NCI-H1694 treated with DMSO at 0.1 percent for 48 hours (cell line): ENCODE measurements around the gene KCTD2.
"Not testable (repeated sequence)": the region's sequence is repeated elsewhere in the genome, so short reads cannot be mapped to it uniquely, and the experiment has no call there.

Source experiments
- DNase-seq: peaks from one replicate; lab custom pipeline; 2025; lab: John Stamatoyannopoulos, UW

The KCTD2 gene

DNA sequence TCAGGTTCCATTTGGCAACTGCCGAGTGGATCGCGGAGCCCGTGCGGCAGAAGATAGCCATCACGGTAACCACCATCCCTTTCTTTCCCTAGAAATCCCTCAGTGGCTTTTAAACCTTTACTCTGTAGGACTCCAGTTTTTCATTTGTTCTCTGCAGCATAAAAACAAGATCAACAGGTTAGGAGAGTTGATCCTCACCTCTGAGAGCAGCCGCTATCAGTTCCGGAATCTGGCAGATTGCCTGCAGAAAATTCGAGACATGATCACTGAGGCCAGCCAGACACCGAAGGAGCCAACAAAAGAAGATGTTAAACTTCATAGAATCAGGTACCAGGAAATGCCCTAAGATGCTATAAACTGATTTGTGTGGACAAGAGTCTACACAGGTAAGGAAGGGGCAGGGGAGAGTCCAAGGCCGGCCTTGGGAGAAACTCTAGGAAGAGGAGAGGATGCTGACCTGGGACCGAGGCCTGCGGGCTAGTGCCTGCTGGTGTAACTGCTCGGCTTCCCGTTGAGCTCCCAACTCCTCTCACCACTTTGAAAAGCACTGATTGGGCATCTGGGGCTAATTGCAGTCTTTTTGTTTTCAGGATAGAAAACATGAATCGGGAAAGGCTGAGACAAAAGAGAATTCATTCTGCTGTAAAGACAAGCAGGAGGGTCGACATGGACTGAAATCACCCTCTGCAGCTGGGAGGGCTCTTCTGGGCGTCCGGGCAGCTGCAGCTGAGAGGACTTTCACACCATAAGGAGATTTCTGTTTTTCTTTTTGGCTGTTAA, 26.5 kb upstream of the KCTD2 start:
- DNase-seq = no peak

DNA sequence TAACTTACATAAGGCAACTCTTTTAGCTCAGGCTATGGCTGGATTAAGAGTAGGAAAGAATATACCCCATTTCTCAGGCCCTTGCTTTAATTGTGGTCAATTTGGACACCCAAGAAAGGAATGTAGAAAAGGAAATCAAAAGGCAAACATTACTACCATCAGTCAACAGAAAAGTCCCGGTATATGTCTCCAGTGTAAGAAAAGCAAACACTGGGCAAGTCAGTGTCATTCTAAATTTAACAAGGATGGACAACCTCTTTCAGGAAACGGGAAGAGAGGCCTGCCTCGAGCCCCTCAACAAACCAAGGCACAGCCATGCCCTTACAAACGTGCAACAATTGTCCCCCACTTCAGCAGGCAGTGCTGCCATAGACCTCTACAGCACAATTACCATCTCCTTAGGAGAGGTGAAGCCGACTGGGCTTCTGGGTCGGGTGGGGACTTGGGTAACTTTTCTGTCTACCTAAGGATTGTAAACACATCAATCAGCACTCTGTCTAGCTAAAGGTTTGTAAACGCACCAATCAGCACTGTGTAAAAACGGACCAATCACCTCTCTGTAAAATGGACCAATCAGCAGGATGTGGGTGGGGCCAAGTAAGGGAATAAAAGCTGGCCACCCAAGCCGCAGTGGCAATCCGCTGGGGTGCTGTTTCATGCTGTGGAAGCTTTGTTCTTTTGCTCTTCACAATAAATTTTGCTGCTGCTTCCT, 22.2 kb upstream of the KCTD2 start:
- DNase-seq = no peak

DNA sequence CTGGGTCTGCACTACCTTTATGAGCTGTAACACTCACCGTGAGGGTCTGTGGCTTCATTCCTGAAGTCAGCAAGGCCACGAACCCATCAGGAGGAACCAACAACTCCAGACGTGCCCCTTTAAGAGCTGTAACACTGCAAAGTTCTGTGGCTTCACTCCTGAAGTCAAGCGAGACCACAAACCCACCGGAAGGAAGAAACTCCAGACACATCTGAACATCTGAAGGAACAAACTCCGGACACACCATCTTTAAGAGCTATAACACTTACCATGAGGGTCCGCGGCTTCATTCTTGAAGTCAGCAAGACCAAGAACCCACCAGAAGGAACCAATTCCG, 21.7 kb upstream of the KCTD2 start:
- not testable (repeated sequence) for DNase-seq

DNA sequence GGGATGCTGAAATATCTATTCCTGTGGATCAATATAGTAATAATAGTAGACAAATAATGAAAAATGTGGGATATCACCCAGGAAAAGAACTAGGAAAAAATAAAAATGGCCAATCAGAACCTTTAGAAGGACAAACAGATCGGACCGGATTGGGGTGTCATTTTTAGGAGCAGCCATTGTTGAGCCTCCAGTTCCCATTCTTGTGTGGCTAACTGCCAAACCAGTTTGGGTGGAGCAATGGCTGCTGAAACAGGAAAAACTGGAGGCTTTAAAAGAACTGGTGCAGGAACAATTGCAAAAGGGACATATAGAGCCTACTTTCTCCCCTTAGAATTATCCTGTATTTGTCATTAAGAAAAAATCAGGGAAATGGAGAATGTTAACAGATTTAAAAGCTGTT, 20.4 kb upstream of the KCTD2 start:
- DNase-seq = not testable (repeated sequence)

DNA sequence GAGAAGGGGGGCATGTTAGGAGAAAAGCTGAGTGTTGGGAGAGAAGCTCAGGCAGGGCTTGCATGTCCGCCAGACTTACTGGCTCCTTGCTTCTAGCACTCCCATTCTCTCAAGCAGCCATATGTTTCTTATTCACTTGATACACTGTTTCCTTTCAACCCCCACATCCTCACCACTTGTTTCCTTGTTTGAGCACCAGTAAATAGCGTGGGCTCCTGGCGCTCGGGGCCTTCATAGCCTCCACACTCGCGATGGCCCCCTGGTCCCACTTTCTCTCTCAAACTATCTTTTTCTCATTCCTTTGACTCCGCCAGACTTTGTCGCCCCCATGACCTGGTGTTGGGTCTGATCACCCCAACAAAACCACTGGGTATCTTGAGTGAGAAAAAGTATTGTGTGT, 16.9 kb upstream of the KCTD2 start:
- DNase-seq = no peak

DNA sequence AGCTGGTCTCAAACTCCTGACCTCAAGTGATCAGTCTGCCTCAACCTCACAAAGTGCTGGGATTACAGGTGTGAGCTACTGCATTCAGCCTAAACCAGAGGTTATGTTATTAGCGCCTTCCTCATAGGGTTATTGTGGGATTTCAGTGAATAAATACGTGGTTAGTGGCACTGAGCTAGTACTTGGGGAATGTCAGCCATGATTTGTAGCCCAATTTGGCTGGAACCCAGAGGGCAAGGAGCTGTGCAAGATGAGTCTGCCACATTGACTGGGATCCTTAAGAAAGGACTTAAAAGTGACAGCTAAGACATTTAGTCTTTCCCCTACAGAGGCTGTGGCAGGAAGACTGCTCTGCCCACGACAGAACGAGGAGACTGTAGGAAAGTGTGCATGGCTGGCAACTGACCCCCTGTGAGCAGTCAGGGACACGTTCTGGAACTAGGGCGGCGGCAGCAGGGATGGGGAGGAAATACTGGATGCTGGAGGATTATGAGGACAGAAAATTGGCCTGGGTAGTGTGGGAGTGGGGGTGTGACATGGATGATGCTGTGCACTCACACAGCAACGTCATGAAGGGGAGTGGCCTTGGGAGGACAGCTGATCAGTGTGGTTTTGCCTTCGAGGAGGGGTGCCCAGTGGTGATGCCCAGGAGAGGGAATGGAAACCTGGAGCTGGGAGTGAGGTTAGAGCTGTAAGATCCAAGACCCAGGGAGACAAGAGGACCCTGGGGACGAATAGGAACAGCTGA, 14.9 kb upstream of the KCTD2 start:
- DNase-seq = peak; percentile 39

DNA sequence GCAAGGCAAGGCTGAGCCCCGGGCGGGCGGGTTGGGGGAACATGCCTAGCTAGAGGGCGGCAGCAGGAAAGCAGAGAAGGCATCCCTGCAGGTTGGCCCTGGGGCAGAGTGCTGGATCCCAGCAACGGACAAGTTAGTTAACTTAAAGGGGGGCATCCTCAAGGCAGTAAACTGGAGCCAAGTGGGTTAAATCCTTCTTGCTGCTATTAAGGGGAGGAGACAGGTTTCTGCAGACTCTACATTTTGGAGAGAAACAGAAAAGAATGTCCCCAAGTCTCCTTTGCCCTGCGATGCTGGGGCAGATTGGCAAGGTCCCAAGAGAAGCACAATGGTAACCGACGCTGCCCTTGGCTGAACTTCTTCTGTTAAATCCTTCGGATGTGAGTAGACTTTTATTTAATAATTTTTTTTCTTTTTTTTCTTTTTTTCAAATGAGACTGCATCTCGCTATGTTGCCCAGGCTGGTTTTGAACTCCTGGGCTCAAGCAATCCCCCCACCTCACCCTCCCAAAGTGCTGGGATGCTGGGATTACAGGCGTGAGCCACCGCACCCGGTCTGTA, 14.2 kb upstream of the KCTD2 start:
- DNase-seq = no peak

DNA sequence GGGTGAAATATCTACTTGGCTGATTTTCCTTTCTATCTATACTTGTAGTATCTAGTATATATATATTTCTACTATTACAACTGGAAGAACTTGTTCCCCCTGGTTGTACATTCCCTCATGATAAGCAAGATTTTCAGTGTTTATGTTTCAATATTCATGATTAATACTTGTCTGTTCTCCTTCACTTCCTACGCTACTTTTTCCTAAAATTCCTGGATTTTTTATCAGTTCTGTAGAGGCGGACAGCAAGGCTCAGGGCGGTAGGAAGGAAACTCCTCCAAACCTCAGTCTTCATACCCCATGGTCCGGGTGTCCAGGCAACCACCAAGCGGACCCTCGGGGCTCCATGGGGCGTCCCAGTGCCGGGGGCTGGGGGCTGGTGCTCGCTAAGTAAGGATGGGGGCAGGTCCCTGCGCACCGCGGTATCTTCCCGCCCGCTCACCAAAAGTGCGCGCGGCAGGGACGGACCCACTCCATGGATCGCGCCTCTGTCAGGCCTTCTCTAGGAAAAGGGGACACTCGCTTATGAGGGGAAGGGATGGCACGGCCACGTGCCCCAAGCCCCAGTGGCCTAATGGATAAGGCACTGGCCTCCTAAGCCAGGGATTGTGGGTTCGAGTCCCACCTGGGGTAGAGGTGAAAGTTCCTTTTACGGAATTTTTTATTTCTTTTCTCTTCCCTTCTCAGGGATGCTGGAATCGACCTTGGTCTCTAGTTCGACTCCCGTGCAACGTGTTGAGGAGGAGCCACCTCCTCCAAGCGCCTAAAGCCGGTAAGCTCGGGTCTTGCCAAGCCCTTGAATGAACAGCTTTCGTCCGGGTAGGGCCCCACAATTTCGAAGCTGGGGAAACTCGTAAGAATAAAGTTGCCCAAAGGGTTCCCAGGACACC, 13.4 kb upstream of the KCTD2 start:
- DNase-seq = peak; percentile 85

DNA sequence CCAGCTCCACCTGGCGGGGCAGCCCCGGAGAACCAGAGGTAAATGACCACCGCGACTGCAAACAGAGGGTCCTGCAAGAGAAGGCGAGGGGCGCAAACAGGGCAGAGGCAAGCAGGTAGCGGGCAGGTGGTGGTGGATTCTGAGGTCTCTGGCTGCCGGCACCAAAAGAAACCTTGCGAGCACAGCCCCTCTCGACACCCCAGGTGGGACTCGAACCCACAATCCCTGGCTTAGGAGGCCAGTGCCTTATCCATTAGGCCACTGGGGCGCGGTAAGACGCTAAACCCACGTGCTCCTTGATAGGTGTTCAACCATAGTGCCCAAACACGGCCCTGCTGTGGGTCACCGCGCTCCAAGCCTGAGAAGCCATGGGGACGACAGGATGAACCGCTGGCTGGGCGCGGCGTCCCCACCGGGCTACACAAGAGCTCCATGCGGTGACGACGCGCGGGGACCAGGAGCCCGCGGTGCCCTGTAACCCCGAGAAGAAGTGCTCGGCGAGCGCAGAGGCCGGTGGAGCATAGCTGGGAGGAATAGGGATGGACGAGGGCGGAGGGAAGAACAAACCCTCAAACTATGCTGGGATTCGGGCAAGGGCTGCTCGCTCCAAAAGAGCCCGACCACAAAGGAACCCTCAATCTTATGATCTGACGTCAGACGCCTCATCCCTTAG, 12.7 kb upstream of the KCTD2 start:
- DNase-seq = peak; percentile 81

DNA sequence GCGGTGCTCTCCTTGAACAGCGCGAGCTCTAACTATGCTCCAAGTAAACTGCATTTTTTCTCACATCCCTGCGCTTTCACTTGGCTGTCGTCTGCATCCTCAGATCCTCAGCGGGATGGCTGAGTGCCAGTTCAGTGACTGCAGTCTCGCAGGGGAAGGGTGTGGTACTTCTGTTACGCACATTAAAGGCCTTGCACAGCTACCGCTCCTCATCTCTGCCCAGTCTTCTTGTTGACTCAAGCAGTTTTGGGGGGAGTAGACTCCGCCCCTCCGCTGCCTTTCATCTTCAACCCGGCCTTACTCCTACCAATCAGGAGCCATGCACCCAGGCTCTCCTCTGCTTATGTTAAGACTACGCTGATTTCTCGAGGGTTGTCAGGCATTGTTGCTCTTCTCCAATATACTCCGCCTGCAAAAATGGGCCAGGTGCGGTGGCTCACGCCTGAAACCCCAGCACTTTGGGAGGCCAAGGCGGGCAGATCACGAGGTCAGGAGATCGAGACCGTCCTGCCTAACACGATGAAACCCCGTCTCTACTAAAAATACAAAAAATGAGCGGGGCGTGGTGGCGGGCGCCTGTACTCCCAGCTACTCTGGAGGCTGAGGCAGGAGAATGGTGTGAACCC, 10.3 kb upstream of the KCTD2 start:
- DNase-seq = no peak

DNA sequence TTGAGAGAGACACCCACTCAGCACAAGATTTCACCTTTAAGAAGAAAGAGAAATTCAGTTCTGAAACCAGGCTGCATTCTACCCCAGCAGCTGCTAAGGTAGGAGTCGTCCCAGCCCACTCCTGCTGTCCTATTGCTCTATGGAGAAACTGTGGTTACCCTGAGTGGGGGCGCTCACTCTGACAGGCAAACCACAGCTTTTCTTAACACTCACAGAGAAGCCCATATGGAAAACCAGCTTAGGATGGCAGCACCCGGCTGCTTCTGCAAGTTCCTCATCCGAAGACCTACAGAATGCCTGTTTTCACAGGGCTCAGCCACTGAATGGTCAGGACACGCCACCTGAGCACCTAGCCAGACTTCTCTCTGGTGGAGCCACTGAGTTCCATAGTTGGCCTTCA, 7.8 kb upstream of the KCTD2 start:
- no peak for DNase-seq

DNA sequence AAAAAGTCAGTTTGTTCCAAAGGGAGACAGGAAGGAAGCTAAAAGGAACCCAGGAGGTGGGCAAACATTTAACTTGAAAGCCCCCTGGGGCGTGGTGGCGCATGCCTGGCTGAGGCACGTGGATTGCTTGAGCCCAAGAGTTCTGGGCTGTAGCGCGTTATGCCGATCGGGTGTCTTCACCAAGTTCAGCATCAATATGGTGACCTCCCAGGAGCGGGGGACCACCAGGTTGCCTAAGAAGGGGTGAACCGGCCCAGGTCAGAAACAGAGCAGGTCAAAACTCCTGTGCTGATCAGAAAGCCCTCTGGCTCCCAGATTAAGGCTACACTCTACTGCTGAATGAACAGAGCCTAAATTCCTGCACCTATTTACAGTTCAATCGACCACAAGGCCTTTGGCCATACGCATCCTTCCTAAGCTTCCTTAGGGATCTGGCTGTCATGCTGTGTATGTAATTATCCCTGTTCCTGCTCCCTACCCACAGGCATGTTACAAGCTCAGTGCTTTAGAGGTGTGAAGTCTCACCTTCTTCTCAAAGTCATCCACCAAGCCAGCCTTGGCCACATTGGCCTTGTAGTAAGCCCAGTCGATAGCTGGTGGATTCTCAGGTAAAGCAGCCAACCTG, 5.3 kb upstream of the KCTD2 start:
- no peak for DNase-seq

DNA sequence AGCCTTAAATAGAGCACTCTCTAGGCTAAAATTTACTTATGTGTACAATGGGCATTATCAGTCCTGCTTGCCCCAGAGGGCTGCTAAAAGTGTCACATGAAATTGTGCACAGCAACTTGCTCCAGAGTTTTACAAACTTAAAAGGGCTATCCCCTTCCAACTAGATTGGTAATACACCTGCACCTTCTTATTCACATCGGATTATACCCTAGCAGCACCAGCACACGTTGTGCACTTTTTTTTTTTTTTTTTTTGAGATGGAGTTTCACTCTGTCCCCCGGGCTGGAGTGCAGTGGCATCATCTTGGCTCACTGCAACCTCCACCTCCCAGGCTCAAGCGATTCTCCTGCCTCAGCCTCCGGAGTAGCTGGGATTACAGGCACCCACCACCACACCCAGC, 3.2 kb upstream of the KCTD2 start:
- DNase-seq = not testable (repeated sequence)

DNA sequence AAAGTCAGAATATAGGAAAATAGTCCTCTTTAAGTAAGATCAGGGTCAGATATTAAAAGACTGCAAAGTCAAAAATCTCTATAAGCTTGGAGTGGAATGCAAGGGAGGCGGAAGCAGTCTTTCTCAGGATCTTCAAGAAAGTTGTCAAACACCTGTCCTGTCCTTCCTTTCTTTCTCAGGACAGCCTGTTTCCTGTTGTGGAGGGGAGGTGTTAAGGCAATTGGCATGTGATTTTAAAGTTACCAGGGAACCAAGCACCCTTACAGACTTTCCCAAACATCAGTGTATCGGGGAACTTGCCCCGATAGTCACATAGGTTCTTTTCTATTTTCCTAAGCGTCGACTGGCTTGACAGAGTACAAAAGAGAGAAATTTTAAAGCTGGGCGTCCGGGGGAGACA, 2.3 kb upstream of the KCTD2 start:
- no peak for DNase-seq

DNA sequence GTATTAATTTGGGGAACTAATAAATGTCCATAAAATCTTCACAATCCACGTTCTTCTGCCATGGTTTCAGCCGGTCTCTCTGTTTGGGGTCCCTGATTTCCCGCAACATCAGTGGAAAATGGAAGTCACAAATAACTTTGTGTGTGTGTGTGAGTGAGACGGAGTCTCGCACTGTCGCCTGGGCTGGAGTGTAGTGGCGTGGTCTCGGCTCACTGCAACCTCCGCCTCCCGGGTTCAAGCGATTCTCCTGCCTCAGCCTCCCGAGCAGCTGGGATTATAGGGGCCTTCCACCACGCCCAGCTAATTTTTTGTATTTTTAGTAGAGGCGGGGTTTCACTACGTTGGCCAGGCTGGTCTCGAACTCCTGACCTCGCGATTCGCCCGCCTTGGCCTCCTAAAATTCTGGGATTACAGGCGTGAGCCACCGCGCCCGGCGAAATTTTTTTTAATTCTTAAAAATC, 1.0 kb upstream of the KCTD2 start:
- not testable (repeated sequence) for DNase-seq

DNA sequence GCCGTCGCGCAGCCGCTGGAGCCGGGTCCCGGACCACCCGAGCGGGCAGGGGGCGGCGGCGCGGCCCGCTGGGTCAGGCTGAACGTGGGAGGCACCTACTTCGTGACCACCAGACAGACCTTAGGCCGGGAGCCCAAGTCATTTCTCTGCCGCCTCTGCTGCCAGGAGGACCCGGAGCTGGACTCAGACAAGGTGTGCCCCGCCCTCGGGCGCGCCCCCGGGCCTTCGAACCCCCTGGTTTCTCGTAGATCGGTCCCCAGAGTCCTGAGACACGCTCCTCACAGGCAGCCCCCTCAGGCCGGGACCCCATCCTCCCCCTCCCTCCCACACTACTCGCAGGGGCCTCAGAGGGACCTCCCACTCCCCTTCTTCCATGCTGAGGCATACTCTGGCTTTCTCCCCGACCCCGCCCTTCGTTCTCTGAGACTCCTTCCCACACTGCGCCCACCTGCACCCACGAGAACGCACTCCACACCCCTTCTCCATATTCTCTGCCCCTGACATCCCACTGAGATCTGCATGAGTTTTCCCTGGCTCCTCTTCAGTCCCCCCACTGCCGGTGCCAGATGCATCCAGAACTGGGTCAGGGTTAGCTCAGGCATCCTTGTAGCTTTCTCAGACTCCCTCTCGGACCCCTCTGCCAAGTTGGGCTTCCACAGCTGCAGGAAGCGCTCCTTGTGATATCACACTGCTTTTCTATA, 523 bp downstream of the KCTD2 start:
- DNase-seq = no peak

DNA sequence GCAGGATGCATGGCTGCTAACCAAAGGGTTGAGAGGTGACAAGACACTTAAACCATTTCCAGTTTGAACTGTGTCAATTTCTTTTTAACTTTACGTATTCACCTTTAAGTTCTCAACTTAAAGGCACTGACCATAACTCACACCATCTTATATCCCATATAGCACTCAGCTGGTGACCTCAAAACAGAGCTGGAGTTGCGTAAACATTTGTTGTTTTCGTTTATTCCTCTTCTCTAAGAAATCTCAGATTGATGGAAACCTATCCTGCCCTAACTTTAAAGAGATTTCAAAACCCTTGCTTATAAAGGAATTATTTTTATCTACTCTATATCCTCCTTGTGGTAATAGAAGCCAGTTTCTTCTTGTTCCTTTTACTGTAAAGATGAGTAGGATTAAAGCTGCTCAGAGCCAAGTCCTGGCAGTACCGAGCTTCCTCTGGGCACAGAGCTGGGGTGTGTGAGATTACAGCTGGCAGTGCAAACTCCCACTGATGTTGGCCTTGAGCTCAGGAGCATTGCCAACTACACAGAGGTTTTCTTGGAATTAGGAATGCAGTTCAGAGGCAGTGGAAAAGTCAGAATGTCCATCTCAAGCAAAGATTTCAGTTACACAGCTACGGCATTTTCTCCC, 1.3 kb downstream of the KCTD2 start:
- DNase-seq = no peak

DNA sequence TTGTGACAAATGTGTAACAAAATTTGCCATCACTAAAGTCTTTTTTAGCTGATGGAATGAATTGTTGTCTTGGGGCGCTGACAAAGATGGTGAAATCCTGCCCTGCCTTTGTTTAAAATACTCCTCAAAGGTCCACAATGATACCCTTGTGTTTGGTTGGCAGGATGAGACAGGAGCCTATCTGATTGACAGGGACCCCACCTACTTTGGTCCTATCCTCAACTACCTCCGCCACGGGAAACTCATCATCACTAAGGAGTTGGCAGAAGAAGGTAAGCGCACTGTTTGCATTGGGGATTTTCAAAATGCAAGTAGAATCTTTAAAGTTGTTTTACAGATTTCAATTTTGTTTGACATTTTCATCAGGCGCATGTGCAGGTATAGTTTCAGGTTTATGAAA, 2.0 kb downstream of the KCTD2 start:
- DNase-seq = no peak

DNA sequence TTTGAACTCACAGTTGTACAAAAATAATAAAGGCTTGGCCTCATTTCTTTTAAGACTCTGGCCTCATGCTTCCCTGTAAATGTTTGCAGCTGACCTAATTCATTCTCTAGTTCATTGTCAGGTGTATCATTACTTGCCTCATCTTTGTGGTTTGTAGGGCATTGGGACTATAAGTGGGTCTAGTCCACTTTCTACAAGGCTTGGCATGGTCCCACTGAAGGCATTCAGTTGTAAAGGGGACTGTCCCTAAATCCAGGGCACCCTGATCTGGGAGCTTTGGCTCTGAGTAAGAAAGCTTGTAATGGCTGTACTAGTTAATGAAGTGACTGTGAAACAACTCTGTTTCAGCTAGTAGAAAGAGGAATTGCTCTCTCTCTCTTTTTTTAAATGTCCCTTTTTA, 2.7 kb downstream of the KCTD2 start:
- DNase-seq = no peak
